Stimulated activated CD4-positive, alpha-beta T cell treated with anti-CD3 and anti-CD28 coated beads, Interleukin-12 subunit alpha, Interleukin-12 subunit beta, amount 100 ng/mL, for 48 hours (primary cell): Measurements from ENCODE around the gene VPS35.

Source experiments
- DNase-seq, 3 donors: peaks; one replicate each; pipeline ENCODE4 v3.0.0-alpha.2; 2020; ENCODE audit warnings: low read depth in 2 of 3, low spot score in 1 of 3

Gene VPS35

GRCh38 chr16:46688654-46689364 lies at the start of gene VPS35:
TSS of gene VPS35 (minus strand) at chr16:46689178. CDS start at chr16:46689133, 45 bp downstream.
- peak; percentile 99 to 100 (median 99) for DNase-seq

- DNase-seq = no peak
These were observed 48.7 kb upstream of the VPS35 start for GRCh38 chr16:46737621-46738214.

- DNase-seq = no peak
These were observed 47.7 kb upstream of the VPS35 start for GRCh38 chr16:46736695-46737094.

- DNase-seq = no peak
These were observed 44.4 kb upstream of the VPS35 start for GRCh38 chr16:46733319-46733830.

GRCh38 chr16:46732561-46732960 lies 43.6 kb upstream of the VPS35 start:
- no peak for DNase-seq

GRCh38 chr16:46731691-46732555 lies 42.9 kb upstream of the VPS35 start:
- no peak for DNase-seq

- DNase-seq = no peak
These were observed 42.1 kb upstream of the VPS35 start for GRCh38 chr16:46730801-46731690.

GRCh38 chr16:46730126-46730525 lies 41.1 kb upstream of the VPS35 start:
- no peak for DNase-seq

GRCh38 chr16:46729326-46729995 lies 40.5 kb upstream of the VPS35 start:
- no peak for DNase-seq

GRCh38 chr16:46728806-46729205 lies 39.8 kb upstream of the VPS35 start:
- no peak for DNase-seq

GRCh38 chr16:46727630-46728029 lies 38.7 kb upstream of the VPS35 start:
- DNase-seq = no peak

- DNase-seq = no peak
These were observed 38.2 kb upstream of the VPS35 start for GRCh38 chr16:46727184-46727583.

GRCh38 chr16:46721885-46722284 lies 32.9 kb upstream of the VPS35 start:
- no peak for DNase-seq

- no peak for DNase-seq
These were observed 31.6 kb upstream of the VPS35 start for GRCh38 chr16:46720619-46721018.

GRCh38 chr16:46719528-46719927 lies 30.6 kb upstream of the VPS35 start:
- DNase-seq = no peak

GRCh38 chr16:46718214-46718613 lies 29.2 kb upstream of the VPS35 start:
- DNase-seq = no peak

GRCh38 chr16:46717692-46718091 lies 28.7 kb upstream of the VPS35 start:
- DNase-seq = no peak

GRCh38 chr16:46715769-46716305 lies 26.9 kb upstream of the VPS35 start:
- DNase-seq = no peak

GRCh38 chr16:46714797-46715591 lies 26.0 kb upstream of the VPS35 start:
- no peak for DNase-seq
